Measurements from ENCODE around the gene CCDC142. TPM values are rescaled to one million over a fixed set of nuclear protein-coding genes. Genes with fewer than 3 reads are reported as not detected.

CCDC142 gene
- polyA plus RNA-seq, 1 donor (not counting 4 experiments of a cell fraction or from before 2014, with no cell fraction given), result 4.7 TPM

- no peak overlapping the region for H3K4me3 ChIP-seq (ENCODE audit: control insufficient read depth in 2 of 3, extremely low read depth in 1 of 3, insufficient read depth in 2 of 3, low read depth in 1 of 3, low read length in 3 of 3)
- DNase-seq (ENCODE audit: low read depth, low spot score) (no peak), FAIRE-seq (no peak)
- TF ChIP-seq, protein P1, sequence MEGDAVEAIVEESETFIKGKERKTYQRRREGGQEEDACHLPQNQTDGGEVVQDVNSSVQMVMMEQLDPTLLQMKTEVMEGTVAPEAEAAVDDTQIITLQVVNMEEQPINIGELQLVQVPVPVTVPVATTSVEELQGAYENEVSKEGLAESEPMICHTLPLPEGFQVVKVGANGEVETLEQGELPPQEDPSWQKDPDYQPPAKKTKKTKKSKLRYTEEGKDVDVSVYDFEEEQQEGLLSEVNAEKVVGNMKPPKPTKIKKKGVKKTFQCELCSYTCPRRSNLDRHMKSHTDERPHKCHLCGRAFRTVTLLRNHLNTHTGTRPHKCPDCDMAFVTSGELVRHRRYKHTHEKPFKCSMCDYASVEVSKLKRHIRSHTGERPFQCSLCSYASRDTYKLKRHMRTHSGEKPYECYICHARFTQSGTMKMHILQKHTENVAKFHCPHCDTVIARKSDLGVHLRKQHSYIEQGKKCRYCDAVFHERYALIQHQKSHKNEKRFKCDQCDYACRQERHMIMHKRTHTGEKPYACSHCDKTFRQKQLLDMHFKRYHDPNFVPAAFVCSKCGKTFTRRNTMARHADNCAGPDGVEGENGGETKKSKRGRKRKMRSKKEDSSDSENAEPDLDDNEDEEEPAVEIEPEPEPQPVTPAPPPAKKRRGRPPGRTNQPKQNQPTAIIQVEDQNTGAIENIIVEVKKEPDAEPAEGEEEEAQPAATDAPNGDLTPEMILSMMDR (optimal IDR thresholded peaks at IDR 0.05 in 1 of 3, IDR thresholded peaks at IDR 0.05 in 1 of 3, conservative IDR thresholded peaks at IDR 0.05 in 1 of 3; ENCODE audit: extremely low read depth in 1 of 3, insufficient read depth in 2 of 3, low read length in 3 of 3), result no peak
- TF ChIP-seq EZH2 (IDR thresholded peaks at IDR 0.05; ENCODE audit: low read length), result no peak
- H3K9me1 ChIP-seq (ENCODE audit: control insufficient read depth, extremely low read depth, insufficient read depth, low read length), result peaks cover 8% of the 10 kb centered on the region
- H3K27ac ChIP-seq (ENCODE audit: control insufficient read depth, insufficient read depth, low read length), result no peak overlapping the region
- H3K9ac ChIP-seq (ENCODE audit: control insufficient read depth, extremely low read depth, insufficient read depth, low read length), result no peak overlapping the region
- no peak overlapping the region for H2AFZ ChIP-seq (ENCODE audit: control insufficient read depth, low read length)
- H3K9me3 ChIP-seq (ENCODE audit: control insufficient read depth, low read depth, low read length), result no peaks in the 10 kb centered on the region
- dilution Hi-C loops (cut with MboI; ENCODE audit: extremely low pct_ligation_motif_present, low sequenced_read_pairs), result no loop called here
- H3K36me3 ChIP-seq (ENCODE audit: control insufficient read depth in 2 of 2, extremely low read depth in 1 of 2, insufficient read depth in 2 of 2, low read length in 2 of 2), result peaks cover 21 to 57% of the 10 kb centered on the region in 2 experiments
- H3K4me1 ChIP-seq (ENCODE audit: control insufficient read depth, extremely low read depth, insufficient read depth, low read length), result peaks cover 29% of the 10 kb centered on the region
- H3K27me3 ChIP-seq (ENCODE audit: control insufficient read depth, extremely low read depth, insufficient read depth, low read length), result no peaks in the 10 kb centered on the region
- H4K20me1 ChIP-seq (ENCODE audit: control insufficient read depth, extremely low read depth, insufficient read depth, low read length), result peaks cover 27% of the 10 kb centered on the region
- peaks cover 89% of the 10 kb centered on the region for H3K79me2 ChIP-seq (ENCODE audit: control insufficient read depth, insufficient read depth, low read length)
- no peak overlapping the region for H3K4me2 ChIP-seq (ENCODE audit: control insufficient read depth, extremely low read depth, insufficient read depth, low read depth, low read length)
Measured at GRCh38 chr2:74436848-74437695, 45.7 kb downstream of the CCDC142 start.

DNA sequence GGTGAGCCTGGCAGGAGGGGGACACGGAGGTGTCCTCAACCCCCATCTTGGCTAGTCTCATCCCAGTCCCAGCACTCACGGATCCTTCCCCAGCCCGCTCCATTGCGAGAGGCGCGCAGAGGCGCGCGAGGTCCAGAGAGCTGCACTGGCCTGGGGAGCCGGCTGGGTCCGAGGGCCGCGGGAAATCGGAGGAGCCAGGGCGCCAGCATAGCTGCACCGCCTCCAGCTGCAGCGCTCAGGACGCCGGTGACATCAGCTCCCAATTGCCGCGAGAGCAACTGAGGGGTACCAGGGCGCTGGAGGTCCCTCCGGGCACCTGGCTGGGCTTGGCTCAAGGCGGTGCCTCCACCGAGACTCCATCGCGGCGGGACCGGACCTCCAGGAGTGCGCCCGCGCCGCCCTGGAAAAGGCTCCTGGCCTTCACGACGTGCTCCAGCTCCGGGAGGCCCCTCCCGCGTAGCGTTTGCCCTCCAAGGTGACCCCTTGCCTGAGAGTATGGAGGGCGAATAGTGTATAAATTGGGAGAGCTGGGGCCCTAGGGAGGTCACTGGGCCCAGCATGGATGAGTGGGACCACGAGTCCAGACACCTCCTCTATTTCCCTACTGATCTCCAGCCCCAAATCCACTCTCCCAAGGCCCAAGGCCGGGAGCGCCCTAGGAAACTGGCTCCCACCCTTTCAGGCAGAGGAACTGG lies 46.5 kb downstream of the CCDC142 start:
- peaks cover 27 to 65% of the 10 kb centered on the region in 2 experiments for H3K36me3 ChIP-seq (ENCODE audit: control insufficient read depth in 2 of 2, extremely low read depth in 1 of 2, insufficient read depth in 2 of 2, low read length in 2 of 2)
- no peaks in the 10 kb centered on the region for H3K27me3 ChIP-seq (ENCODE audit: control insufficient read depth, extremely low read depth, insufficient read depth, low read length)
- peaks cover 31% of the 10 kb centered on the region for H3K4me1 ChIP-seq (ENCODE audit: control insufficient read depth, extremely low read depth, insufficient read depth, low read length)
- peaks cover 8% of the 10 kb centered on the region for H3K9me1 ChIP-seq (ENCODE audit: control insufficient read depth, extremely low read depth, insufficient read depth, low read length)
- no peaks in the 10 kb centered on the region for H3K9me3 ChIP-seq (ENCODE audit: control insufficient read depth, low read depth, low read length)
- dilution Hi-C loops (cut with MboI; ENCODE audit: extremely low pct_ligation_motif_present, low sequenced_read_pairs), result no loop called here
- TF ChIP-seq, protein P1 (optimal IDR thresholded peaks at IDR 0.05 in 1 of 3, IDR thresholded peaks at IDR 0.05 in 1 of 3, conservative IDR thresholded peaks at IDR 0.05 in 1 of 3; ENCODE audit: extremely low read depth in 1 of 3, insufficient read depth in 2 of 3, low read length in 3 of 3), result no peak
- TF ChIP-seq EZH2 (IDR thresholded peaks at IDR 0.05; ENCODE audit: low read length), result no peak
- peaks cover 92% of the 10 kb centered on the region for H3K79me2 ChIP-seq (ENCODE audit: control insufficient read depth, insufficient read depth, low read length)
- no peak overlapping the region for H3K4me2 ChIP-seq (ENCODE audit: control insufficient read depth, extremely low read depth, insufficient read depth, low read depth, low read length)
- H3K4me3 ChIP-seq (ENCODE audit: control insufficient read depth in 2 of 3, extremely low read depth in 1 of 3, insufficient read depth in 2 of 3, low read depth in 1 of 3, low read length in 3 of 3), result no peak overlapping the region
- DNase-seq (ENCODE audit: low read depth, low spot score) (no peak), FAIRE-seq (no peak)
- no peak overlapping the region for H2AFZ ChIP-seq (ENCODE audit: control insufficient read depth, low read length)
- H3K27ac ChIP-seq (ENCODE audit: control insufficient read depth, insufficient read depth, low read length), result no peak overlapping the region
- H3K9ac ChIP-seq (ENCODE audit: control insufficient read depth, extremely low read depth, insufficient read depth, low read length), result no peak overlapping the region
- H4K20me1 ChIP-seq (ENCODE audit: control insufficient read depth, extremely low read depth, insufficient read depth, low read length), result peaks cover 27% of the 10 kb centered on the region

All from keratinocyte (primary cell).